ENCODE data around the gene CRIP3. TPM values are rescaled to one million over a fixed set of nuclear protein-coding genes. Genes with fewer than 3 reads are reported as not detected.
A peak's percentile ranks its signal among the peaks of the same experiment; 100 is the strongest.

Gene CRIP3
- total and polyA plus RNA-seq, 2 of the 4 experiments (the other 2 are of a cell fraction), result not detected

DNA sequence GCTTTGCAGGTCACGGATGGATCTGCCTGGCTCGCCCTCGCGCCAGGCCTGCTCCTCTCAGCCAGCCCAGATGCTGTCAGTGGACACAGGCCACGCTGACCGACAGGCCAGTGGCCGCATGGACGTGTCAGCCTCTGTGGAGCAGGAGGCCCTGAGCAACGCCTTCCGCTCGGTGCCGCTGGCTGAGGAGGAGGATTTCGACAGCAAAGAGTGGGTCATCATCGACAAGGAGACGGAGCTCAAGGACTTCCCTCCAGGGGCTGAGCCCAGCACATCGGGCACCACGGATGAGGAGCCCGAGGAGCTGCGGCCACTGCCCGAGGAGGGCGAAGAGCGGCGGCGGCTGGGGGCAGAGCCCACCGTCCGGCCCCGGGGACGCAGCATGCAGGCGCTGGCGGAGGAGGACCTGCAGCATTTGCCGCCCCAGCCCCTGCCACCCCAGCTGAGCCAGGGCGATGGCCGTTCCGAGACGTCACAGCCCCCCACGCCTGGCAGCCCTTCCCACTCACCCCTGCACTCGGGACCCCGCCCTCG, 45.8 kb downstream of the CRIP3 start:
- TF ChIP-seq RFX5 (IDR thresholded peaks at IDR 0.05; ENCODE audit: low read depth, low read length) (no peak), RCOR1 (IDR thresholded peaks at IDR 0.05; ENCODE audit: insufficient replicate concordance, low read length) (no peak), MXI1 (IDR thresholded peaks at IDR 0.05; ENCODE audit: borderline replicate concordance, low read depth, low read length) (no peak), MAZ (IDR thresholded peaks at IDR 0.05; ENCODE audit: borderline replicate concordance, low read depth, low read length) (no peak), RAD21 (IDR thresholded peaks at IDR 0.05; ENCODE audit: low read length) (no peak), MAFK (IDR thresholded peaks at IDR 0.05; ENCODE audit: low read depth, low read length) (no peak), POLR2A (IDR thresholded peaks at IDR 0.05; ENCODE audit: low read depth, low read length) (no peak), CEBPB (IDR thresholded peaks at IDR 0.05; ENCODE audit: low read depth, low read length) (no peak)
- TF ChIP-seq, protein P1, sequence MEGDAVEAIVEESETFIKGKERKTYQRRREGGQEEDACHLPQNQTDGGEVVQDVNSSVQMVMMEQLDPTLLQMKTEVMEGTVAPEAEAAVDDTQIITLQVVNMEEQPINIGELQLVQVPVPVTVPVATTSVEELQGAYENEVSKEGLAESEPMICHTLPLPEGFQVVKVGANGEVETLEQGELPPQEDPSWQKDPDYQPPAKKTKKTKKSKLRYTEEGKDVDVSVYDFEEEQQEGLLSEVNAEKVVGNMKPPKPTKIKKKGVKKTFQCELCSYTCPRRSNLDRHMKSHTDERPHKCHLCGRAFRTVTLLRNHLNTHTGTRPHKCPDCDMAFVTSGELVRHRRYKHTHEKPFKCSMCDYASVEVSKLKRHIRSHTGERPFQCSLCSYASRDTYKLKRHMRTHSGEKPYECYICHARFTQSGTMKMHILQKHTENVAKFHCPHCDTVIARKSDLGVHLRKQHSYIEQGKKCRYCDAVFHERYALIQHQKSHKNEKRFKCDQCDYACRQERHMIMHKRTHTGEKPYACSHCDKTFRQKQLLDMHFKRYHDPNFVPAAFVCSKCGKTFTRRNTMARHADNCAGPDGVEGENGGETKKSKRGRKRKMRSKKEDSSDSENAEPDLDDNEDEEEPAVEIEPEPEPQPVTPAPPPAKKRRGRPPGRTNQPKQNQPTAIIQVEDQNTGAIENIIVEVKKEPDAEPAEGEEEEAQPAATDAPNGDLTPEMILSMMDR (conservative IDR thresholded peaks at IDR 0.05; ENCODE audit: low read depth, low read length), result no peak

More for the DNA sequence above, 45.8 kb downstream of the CRIP3 start:
- H2BK5ac ChIP-seq (ENCODE audit: low read depth, low read length, poor library complexity, severe bottlenecking), result no peak overlapping the region
- dilution Hi-C loops (cut with HindIII; ENCODE audit: low sequenced_read_pairs, unreplicated experiment), result no loop called here
- no peaks in the 10 kb centered on the region for H3K4me1 ChIP-seq (ENCODE audit: control insufficient read depth, insufficient read depth, low read length)
- H3K9ac ChIP-seq (ENCODE audit: low read depth, low read length), result no peak overlapping the region
- no peak overlapping the region for H3K4me2 ChIP-seq (ENCODE audit: low read depth, low read length)
- H3K14ac ChIP-seq (replicated peaks; ENCODE audit: low read depth, low read length), result no peak overlapping the region
- BruUV-seq (replicated peaks), result no TSS peak
- peaks cover 34% of the 10 kb centered on the region for H3K27me3 ChIP-seq (ENCODE audit: control insufficient read depth, insufficient read depth, low read length)
- no peak overlapping the region for H3K27ac ChIP-seq (ENCODE audit: insufficient read depth, low read length)
- intact Hi-C loops (cut with micrococcal nuclease), result loop anchor here (1.0 kb wide), 2 partner anchors 71 to 243 kb away; no protein-coding TSS in a partner anchor
- no peaks in the 10 kb centered on the region for H3K79me1 ChIP-seq (ENCODE audit: low read depth in 1 of 2, low read length in 2 of 2)
- H3K36me3 ChIP-seq (ENCODE audit: control insufficient read depth, insufficient read depth, low read length), result no peaks in the 10 kb centered on the region
- H4K91ac ChIP-seq (ENCODE audit: insufficient read depth, low read depth, low read length), result no peak overlapping the region
- 81% methylated on average over 23 of the region's 39 CpGs; no CpG with 5 or more reads in 1 of the 2 experiments for WGBS, 2 experiments (ENCODE audit: extremely low coverage in 2 of 2, insufficient read length in 1 of 2)
- ATAC-seq (ENCODE audit: low read depth) (no peak), DNase-seq (no peak)
- no peak overlapping the region for H2BK20ac ChIP-seq (ENCODE audit: low read depth, low read length)
- no peak overlapping the region for H2AK5ac ChIP-seq (ENCODE audit: low read depth, low read length)
- H4K5ac ChIP-seq (ENCODE audit: low read depth, low read length), result no peak overlapping the region
- H3K9me3 ChIP-seq (ENCODE audit: control insufficient read depth, insufficient read depth, low read length), result no peaks in the 10 kb centered on the region
- POLR2A ChIA-PET (ENCODE audit: unreplicated experiment), result no interaction called here
- peak overlapping the region; percentile 61 for H2AFZ ChIP-seq (replicated peaks; ENCODE audit: low read length, poor library complexity)
- no peak overlapping the region for H4K8ac ChIP-seq (ENCODE audit: low read depth in 2 of 2, low read length in 2 of 2)
- CTCF ChIA-PET, result interaction anchor here (2.1 kb wide), 1 partner anchor 71 kb away, joined by 6 read pairs; no protein-coding TSS in a partner anchor
- no peaks in the 10 kb centered on the region for H3K9me1 ChIP-seq (ENCODE audit: insufficient read depth, low read length)
- in situ Hi-C loops (cut with MboI; ENCODE audit: low sequenced_read_pairs), result loop anchor here (5.0 kb wide), 1 partner anchor 69 kb away; no protein-coding TSS in a partner anchor
- no peak overlapping the region for H3K23ac ChIP-seq (ENCODE audit: low read depth, low read length)
- no peak overlapping the region for H3K18ac ChIP-seq (ENCODE audit: low read depth, low read length)
- H2BK15ac ChIP-seq (ENCODE audit: low read depth, low read length), result no peak overlapping the region
- H2AK9ac ChIP-seq (replicated peaks; ENCODE audit: low read depth, low read length, poor library complexity), result no peak overlapping the region
- no peaks in the 10 kb centered on the region for H4K20me1 ChIP-seq (ENCODE audit: insufficient read depth, low read length)
- H3K4me3 ChIP-seq (ENCODE audit: insufficient read depth, low read depth, low read length), result no peak overlapping the region
- H2BK120ac ChIP-seq (ENCODE audit: low read depth, low read length), result no peak overlapping the region
- no peak overlapping the region for H3K56ac ChIP-seq (ENCODE audit: extremely low read depth, insufficient read depth, low read length)
- no peak overlapping the region for H3K4ac ChIP-seq (ENCODE audit: low read depth, low read length)

Measured in IMR-90 (cell line).